ENCODE data around the gene WNT3A.
"Not testable (repeated sequence)": the region's sequence is repeated elsewhere in the genome, so short reads cannot be mapped to it uniquely, and the experiment has no call there.

WNT3A gene, protein sequence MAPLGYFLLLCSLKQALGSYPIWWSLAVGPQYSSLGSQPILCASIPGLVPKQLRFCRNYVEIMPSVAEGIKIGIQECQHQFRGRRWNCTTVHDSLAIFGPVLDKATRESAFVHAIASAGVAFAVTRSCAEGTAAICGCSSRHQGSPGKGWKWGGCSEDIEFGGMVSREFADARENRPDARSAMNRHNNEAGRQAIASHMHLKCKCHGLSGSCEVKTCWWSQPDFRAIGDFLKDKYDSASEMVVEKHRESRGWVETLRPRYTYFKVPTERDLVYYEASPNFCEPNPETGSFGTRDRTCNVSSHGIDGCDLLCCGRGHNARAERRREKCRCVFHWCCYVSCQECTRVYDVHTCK

DNA sequence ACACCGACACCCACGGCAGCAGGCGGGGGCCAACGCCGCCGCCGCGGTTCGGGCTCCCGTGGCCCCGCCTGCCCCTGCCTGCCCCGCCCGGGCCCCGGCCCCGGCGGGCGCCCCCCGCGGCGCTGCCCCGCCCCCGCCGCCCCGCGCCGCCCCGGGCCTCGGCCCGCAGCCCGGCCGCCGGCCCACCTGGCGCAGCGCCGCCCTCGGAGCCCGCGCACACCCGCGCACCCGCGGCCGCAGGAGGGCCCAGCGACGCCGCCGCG, at the start of gene WNT3A:
TSS of gene WNT3A (plus strand) at position 213 of the 263 bp plus-strand sequence. CDS start 131 bp downstream, outside the sequence.
- in situ Hi-C loops (cut with MboI; ENCODE audit: low sequenced_read_pairs) = no loop called here

DNA sequence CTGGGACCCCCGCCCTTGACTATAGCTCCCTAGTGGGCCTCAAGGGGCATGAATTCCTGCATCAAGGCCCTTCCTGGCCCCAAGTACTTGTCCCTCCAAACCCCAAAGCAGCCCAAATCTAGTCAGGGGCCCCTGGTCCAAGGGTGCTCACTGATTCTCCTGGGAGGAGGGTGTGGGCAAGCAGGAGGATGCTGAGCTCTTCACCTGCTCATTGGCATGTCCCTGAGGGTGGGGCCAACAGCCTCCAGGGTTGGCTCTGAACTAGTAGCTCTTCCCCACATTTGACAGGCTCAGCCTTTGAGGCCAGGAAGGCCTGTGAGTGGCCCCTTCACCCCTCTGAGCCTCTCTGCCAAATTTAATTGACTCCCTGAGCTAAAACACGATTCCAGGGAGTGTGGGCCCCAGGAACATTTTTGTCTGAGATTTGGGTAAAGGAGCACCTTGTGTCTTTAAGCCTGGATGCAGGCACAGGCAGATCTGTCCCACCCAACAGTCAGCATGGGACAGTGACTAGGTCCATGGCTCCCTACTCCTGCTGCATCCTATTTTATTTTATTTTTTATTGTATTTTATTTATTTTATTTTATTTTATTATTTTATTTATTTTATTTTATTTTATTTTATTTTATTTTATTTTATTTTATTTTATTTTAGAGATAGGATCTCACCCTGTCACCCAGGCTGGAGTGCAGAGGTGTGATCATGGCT, 48.0 kb upstream of the WNT3A start:
- in situ Hi-C loops (cut with MboI; ENCODE audit: low sequenced_read_pairs) = loop anchor here (10.0 kb wide), 1 partner anchor 194 kb away; no protein-coding TSS in a partner anchor

DNA sequence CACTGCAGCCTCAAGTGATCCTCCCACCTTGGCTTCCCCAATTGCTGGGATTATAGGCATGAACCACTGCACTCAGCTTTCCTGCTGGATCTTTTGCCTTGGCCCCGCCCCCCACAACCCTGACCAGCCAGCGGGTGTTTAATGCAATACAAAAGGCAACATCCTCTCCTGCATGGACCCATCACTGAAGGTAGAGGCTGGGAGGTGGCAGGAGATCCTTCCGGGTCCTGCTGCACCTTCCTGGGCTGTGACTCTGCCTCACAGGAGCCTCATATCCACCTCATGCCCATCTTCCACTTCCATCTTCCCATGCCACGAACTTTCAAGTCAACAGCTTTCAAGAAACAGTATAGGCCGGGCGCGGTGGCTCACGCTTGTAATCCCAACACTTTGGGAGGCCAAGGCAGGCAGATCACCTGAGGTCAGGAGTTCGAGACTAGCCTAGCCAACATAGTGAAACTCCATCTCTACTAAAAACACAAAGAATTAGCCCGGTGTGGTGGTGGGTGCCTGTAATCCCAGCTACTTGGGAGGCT, 47.4 kb upstream of the WNT3A start:
- in situ Hi-C loops (cut with MboI; ENCODE audit: low sequenced_read_pairs) = loop anchor here (10.0 kb wide), 1 partner anchor 195 kb away; no protein-coding TSS in a partner anchor

DNA sequence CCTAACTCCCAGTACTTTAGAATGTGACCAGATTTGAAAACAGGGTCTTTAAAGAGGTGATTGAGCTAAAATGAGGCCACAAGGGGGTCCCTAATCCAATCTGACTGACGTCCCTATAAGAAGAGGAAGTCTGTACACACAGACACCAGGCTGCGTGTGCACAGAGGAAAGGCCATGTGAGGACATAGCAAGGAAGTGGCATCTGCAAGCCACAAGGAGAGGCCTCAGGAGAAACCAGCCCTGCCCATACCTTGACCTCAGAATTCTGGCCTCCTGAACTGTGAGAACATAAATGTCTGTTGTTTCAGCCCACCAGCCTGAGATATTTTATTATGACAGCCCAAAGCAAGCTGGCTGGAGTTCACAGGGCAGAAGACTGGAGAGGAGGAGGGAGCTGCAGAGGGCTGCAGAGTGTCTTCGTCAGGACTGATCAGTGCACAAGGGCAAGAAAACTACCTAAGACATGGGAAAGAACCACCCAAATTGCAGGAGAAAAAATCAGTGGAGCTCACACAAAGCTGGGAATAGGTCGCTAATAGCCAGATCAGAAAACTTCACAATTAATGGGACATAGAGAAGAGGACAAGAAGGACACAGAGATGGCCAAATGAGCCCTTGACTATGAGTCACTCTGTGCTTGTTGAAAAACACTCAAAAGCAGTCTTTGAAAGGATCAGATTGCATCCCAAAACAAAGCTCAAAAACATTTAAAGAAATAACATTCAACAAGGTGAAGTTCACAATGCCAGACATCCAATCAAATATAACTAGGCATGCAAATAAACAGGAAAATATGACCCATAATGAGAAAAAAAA, 44.9 kb upstream of the WNT3A start:
- in situ Hi-C loops (cut with MboI; ENCODE audit: low sequenced_read_pairs) = no loop called here

DNA sequence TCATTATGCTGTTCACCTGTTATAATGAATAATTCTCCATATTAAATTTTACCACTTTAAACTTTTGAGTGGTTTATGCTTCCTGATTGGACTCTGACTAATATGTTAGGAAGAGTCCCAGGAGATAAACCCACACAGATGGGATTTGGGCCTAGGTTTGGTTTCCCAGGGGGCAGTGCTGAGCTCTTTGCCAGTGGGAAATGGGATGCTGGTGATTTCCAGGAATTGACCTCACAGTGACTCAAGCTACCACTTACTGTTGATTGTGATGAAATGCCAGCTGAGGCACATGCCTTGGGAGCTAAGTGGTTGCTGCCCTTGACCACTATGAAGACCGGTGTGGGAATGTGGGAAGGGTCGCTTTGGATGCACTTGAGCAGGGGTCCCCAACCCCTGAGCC, 40.1 kb upstream of the WNT3A start:
- in situ Hi-C loops (cut with MboI; ENCODE audit: low sequenced_read_pairs) = not testable (repeated sequence)

DNA sequence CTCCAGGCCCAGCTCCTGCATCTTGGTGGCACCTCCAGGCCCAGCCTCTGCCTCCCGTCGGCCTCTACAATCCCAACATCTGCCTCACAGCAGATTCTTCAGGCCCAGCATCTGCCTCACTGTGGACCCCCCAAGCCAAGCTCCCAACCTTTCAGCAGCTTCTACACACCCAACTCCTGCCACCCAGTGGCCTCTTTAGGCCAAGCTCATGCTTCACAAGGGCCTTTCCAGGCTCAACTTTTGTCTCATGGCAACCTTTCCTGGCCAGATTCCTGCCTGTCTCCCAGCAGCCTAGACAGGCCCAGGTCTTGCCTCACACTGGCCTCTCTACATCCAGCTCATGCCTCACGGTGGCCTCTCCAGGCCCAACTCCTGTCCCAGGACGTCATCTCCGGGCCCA, 39.0 kb upstream of the WNT3A start:
- in situ Hi-C loops (cut with MboI; ENCODE audit: low sequenced_read_pairs) = not testable (repeated sequence)

DNA sequence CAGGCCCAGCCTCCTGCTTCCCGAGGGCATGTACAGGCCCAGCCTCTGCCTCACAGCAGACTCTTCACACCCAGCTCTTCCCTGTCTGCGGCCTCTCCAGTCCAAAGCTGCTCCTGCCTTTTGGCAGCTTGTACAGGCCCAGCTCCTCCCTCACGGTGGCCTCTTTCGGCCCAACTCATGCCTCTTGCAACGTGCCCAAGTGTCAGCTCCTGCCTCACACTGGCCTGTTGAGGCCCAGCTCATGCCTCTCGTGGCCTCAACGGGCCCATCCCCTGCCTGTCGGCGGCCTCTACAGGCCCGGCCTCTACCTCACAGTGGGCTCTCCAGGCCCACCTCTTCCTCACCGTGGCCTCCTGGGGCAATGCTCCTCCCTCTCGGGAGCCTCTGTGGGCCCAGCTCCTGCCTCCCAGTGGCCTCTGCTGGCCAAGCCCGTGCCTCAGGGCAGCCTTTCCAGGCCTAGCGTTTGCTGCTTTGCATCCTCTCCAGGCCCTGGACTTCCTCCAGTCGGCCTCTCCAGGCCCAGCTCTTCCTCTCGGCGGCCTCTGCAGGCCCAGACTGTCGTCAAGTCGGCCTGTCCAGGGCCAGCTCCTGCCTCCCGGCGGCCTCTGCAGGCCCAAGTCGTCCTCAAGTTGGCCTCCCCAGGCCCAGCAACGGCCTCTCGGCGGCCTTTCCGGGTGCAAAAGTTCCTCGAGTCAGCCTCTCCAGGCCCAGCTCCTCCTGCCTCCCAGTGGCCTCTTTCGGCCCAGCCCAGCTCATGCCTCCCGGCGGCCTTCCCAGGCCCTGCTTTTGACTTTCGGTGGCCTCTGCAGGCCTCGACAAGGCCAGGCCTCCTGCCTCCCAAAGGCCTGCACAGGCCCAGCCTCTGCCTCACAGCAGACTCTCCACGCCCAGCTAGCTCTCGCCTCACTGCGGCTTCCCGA, 36.5 kb upstream of the WNT3A start:
- in situ Hi-C loops (cut with MboI; ENCODE audit: low sequenced_read_pairs) = not testable (repeated sequence)

DNA sequence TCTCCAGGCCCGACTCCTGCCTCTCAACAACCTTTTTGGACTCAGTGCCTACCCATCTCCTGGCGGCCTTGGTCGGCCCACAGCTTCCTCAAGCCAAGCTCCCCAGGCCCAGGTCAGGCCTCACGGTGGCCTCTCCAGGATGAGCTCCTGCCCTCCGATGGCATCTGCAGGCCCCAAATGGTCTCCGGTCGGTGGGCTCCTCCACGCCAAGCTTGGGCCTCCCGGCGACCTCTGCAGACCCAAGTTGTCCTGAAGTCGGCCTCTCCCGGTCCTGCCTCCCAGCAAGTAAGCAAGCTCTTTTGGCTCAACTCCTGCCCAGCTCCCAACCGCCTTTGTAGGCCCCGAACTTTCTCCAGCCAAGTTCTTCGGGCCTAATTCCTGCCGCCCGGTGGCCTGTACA, 35.6 kb upstream of the WNT3A start:
- in situ Hi-C loops (cut with MboI; ENCODE audit: low sequenced_read_pairs) = not testable (repeated sequence)

DNA sequence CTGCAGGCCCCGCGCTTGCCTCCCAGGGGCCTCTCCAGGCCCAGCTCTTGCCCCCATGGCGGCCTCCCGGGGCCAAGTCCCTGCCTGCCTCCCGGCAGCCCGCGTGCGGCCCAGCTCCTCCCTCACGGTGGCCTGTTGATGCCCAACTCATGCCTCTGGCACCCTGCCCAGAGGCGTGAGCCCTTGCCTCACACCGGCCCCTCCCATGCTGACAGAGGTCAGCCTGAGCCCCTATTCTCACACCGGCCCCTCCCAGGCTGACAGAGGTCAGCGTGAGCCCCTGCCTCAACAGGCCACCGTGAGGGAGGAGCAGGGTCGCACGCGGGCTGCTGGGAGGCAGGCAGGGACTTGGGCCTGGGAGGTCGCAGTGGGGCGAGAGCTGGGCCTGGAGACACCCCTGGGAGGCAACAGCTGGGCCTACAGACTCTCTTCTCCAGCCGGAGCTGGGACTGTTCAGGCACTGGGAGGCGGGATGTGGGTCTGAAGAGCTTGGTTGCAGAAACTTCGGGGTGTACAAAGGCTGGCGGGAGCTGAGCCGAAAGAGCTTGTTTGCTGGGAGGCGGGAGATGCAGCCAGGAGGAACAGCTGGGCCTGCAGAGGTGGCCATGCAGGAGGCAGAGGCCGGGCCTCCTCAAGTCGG, 35.0 kb upstream of the WNT3A start:
- in situ Hi-C loops (cut with MboI; ENCODE audit: low sequenced_read_pairs) = not testable (repeated sequence)

DNA sequence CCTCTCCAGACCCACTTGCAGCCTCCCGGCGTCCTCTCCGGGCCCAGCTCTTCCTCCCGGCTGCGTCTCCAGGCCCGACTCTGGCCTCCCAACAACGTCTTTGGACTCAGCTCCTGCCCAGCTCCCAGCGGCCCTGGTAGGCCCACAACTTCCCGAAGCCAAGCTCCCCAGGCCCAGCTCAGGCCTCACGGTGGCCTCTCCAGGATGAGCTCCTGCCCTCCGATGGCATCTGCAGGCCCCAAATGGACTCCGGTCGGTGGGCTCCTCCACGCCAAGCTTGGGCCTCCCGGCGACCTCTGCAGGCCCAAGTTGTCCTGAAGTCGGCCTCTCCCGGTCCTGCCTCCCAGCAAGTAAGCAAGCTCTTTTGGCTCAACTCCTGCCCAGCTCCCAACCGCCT, 34.5 kb upstream of the WNT3A start:
- in situ Hi-C loops (cut with MboI; ENCODE audit: low sequenced_read_pairs) = not testable (repeated sequence)

DNA sequence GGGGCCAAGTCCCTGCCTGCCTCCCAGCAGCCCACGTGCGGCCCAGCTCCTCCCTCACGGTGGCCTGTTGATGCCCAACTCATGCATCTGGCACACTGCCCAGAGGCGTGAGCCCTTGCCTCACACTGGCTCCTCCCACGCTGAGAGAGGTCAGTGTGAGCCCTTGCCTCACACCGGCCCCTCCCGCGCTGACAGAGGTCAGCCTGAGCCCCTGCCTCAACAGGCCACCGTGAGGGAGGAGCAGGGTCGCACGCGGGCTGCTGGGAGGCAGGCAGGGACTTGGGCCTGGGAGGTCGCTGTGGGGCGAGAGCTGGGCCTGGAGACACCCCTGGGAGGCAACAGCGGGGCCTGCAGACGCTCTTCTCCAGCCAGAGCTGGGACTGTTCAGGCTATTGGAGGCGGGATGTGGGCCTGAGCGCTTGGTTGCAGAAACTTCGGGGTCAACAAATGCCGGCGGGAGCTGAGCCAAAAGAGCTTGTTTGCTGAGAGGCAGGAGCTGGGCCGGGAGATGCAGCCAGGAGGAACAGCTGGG, 33.9 kb upstream of the WNT3A start:
- in situ Hi-C loops (cut with MboI; ENCODE audit: low sequenced_read_pairs) = not testable (repeated sequence)

DNA sequence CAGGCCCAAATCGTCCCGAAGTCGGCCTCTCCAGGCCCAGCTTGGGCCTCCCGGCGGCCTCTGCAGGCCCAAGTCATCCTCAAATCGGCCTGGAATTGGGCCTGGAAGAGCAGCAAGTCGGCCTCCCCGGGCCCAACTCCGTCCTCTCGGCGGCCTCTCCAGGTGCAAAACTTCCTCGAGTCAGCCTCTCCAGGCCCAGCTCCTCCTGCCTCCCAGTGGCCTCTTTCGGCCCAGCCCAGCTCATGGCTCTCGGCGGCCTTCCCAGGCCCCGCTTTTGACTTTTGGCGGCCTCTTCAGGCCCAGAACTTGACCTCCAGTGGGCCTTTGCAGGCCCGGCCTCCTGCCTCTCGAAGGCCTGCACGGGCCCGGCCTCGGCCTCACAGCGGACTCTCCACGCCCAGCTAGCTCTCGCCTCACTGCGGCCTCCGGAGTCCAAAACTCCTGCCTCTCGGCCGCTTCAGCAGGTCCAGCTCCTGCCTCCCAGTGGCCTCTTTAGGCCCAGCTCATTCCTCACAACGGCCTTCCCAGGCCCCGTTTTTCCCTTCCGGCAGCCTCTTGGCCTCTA, 33.0 kb upstream of the WNT3A start:
- in situ Hi-C loops (cut with MboI; ENCODE audit: low sequenced_read_pairs) = not testable (repeated sequence)

DNA sequence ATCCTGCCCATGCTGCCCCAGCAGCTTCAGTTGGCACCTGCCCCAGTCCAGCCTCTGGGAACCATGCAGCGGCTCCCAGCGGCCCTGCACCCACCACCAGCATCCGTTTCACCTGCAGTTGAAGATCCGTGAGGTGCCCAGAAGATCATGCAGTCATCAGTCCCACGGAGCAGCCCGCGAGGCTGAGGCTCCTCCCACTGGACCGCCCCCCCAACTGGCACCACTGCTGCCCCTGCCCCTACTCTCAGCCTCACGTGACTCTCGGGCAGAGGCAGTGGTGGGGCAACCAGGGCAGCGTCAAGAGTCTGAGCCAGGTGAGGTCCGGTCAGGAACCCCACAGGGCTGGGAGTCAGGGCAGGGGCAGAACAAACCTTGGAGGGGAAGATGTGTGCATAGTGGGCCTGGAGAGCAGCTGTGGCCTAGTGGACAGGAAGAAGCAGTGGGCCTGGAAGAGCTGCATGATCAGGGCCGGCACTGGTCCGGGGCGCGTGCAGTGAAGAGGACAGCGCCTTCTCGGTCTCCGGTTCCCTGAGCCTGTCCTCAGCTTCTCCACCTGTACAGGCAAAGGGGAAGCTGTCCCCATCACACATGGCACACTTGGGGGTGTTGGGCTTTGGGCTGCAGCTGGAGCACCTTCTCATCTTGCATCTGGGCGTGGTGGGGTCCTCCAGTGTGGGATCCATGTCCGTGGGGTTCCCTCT, 31.1 kb upstream of the WNT3A start:
- in situ Hi-C loops (cut with MboI; ENCODE audit: low sequenced_read_pairs) = not testable (repeated sequence)

DNA sequence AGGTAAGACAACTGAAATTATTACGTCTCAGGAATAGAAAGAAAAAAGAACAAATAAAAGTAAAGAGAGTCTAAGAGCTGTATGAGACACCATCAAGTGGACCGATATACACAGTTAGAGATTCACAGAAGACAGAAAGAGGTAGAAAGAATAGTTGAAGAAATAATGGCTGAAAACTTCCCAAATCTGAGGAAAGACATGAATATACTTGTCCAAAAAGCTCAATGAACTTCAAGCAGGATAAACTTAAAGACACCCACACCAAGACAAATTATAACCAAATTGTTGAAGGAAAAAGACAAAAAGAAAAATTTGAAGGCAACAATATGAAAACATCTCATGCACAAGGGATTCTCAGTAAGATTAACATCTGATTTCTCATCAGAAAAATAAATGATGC, 19.6 kb upstream of the WNT3A start:
- in situ Hi-C loops (cut with MboI; ENCODE audit: low sequenced_read_pairs) = no loop called here

DNA sequence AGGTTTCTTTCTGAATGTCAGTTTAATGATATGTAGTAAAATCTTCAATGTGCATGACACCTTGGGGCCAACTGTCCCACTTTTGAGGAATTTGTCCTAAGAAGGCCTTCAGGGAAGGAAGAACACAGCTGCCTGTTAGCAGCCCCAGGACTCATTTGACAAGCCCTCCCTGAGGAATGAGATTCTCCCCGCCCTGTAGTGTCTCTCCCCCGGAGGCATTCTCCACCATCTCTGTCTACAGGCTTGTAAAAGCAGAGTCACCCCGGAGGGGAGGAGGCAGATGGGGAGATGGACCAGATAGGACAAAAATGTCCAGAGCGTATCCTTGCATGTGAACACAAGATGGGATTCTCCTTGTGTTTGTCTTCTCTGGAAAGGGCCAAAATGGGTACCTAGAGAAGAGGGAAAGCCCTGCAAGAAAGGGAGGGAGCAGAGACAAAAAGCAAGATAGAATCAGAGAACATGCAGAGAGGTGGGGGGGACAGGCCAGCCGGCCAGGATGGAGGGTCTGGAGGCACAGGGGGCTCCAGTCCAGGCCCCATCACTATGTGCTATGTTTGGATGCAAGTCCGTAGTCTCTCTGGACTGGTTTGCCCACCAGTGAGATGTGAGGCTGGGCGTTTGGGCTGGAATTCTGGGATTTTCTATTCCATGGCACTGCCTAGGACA, 12.0 kb upstream of the WNT3A start:
- in situ Hi-C loops (cut with MboI; ENCODE audit: low sequenced_read_pairs) = no loop called here

DNA sequence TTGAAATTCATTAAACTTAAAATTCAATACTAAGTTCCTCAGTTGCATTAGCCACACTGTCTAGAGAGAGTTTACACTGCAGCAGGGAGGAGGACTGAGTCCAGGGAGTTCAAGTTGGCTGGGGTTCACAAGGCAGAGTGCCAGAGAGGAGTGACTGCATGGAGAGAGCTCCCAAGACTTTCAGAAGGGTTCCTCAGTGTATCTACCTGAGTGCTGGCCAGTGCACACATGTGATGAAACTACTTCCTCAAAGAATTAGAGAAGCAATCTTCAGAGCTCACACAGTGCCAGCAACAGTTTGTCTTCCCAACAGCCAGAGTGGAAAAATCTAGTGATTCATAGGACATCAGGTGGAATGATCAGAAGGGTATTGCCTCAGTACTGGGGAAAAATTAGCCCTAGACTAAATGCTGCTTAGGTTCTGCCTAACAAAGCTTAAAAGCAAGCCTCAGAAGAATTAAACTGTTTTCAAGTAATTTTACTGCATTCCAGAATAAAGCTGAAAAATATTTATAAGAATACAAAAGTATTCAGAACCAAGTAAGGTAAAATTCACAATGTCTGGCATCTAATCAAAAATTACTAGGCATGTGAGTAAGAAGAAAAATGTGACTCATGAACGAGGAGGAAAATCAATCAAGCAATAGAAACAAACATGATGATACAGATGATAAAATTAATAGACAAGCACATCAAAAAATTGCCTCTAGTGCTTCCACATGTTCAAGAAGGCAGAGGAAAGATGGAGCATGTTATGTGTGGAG, 10.4 kb upstream of the WNT3A start:
- in situ Hi-C loops (cut with MboI; ENCODE audit: low sequenced_read_pairs) = no loop called here

DNA sequence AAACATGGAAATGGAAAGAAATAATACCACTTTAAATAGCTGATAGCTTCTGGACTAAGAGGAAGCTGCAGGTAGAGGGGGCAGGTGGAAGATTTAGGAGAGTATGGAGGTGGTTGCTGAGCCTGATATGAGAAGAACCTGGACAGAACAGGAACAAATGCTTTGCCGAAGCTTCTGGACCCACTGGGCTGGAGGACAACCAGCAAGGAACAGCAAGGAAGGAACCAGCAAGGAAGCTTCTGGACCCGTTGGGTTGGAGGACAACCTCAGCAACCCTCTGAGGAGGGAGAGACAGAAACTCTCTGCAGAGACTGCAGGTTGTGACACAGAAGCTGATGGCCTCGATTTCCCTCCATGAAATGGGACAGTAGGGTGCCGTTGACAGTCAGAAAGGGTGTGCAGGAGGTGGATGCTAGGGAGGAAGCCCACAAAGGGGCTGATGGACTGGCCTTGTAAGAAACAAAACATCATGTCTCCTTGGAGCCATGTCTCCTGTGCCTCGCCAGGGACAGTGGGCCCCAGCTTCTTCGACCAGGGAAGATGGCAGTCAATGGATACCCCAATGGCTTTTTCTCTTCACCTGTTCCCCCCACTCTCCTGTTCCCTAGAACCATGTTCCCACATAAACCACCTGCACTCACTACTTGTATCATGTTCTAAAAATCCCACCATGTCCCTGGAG, 8.3 kb upstream of the WNT3A start:
- in situ Hi-C loops (cut with MboI; ENCODE audit: low sequenced_read_pairs) = no loop called here
